IPS-15b (cell line): Measurements from ENCODE around the gene MGMT.

ENCODE experiments used
- H3K27me3 ChIP-seq: one replicate; pipeline ENCODE4 v1.6.1; 2013; ENCODE audit warnings: low read length; ENCODE audit not compliant: control insufficient read depth, insufficient read depth
- H3K36me3 ChIP-seq: one replicate; pipeline ENCODE4 v1.6.1; 2013; ENCODE audit warnings: low read length; ENCODE audit not compliant: control insufficient read depth, insufficient read depth
- H3K4me1 ChIP-seq: one replicate; pipeline ENCODE4 v1.6.1; 2013; ENCODE audit warnings: mild to moderate bottlenecking, low read length; ENCODE audit not compliant: control insufficient read depth, insufficient read depth
- H3K4me3 ChIP-seq: one replicate; pipeline ENCODE4 v1.5.1; 2013; ENCODE audit warnings: low read depth, low read length
- H3K9ac ChIP-seq: one replicate; pipeline ENCODE4 v1.6.1; 2013; ENCODE audit warnings: low read depth, mild to moderate bottlenecking, low read length
- H3K9me3 ChIP-seq: one replicate; pipeline ENCODE4 v1.6.1; 2013; ENCODE audit warnings: mild to moderate bottlenecking, low read length; ENCODE audit not compliant: control insufficient read depth, insufficient read depth

The MGMT gene

DNA sequence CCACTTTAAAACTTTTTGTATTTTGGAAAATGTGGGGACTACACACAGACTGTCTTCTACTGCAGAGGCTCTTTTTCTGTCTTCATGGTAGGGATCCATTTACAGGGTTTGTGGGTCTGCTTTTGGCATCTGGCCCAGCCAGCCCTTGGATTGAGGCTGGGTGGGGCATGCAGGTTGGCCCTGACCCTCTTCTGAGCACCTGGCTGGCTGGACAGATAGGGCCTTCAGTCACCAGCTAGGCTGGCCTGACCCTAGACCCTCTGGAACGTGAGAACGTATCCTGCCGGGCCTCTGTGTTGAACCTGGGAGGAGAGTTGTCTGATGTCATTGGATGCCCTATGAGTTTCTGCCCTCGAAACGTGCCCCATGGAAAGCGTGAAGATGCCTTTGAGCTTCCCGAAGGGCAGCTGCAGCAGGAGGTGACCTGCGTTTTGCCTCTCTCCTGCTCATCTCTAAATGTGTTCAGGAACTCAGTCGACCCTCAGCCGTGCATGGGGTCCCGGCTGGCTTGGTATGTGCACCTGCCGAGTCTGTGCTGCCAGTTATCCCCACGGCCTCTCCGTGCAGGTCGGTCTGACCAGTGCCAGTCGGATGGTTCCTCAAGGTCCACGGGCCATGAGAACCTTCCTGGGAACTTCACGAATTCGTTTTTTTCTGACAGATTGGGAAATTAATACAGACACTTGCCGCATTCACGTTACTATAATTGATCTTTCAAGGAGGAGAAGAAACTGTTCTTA, 74.9 kb downstream of the MGMT start:
- H3K27me3 ChIP-seq = no peaks in the 10 kb centered on the region
- H3K36me3 ChIP-seq = no peaks in the 10 kb centered on the region
- no peak overlapping the region for H3K4me3 ChIP-seq
- no peaks in the 10 kb centered on the region for H3K4me1 ChIP-seq
- H3K9ac ChIP-seq = no peak overlapping the region
- H3K9me3 ChIP-seq = no peaks in the 10 kb centered on the region

DNA sequence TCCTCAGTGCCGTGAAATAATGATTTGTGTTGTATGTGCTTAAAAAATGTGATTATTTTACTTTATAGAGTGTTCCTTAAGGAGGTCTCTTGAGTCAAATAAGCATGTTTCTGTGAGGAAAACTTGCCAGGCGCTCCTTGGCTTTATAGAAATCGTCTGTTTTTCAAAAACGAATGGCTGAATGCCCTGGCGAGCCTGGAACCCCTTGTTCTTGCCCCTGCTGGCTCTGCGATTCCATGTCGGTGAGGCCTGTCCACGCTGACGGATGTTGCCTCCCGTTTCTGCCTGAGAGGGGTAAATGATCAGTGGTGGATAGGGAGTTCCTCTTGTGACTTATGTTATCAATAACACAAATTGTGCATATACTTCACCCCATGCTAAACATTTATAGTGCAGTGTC, 75.5 kb downstream of the MGMT start:
- H3K9ac ChIP-seq = no peak overlapping the region
- no peaks in the 10 kb centered on the region for H3K9me3 ChIP-seq
- H3K4me1 ChIP-seq = no peaks in the 10 kb centered on the region
- no peak overlapping the region for H3K4me3 ChIP-seq
- H3K36me3 ChIP-seq = no peaks in the 10 kb centered on the region
- H3K27me3 ChIP-seq = no peaks in the 10 kb centered on the region

DNA sequence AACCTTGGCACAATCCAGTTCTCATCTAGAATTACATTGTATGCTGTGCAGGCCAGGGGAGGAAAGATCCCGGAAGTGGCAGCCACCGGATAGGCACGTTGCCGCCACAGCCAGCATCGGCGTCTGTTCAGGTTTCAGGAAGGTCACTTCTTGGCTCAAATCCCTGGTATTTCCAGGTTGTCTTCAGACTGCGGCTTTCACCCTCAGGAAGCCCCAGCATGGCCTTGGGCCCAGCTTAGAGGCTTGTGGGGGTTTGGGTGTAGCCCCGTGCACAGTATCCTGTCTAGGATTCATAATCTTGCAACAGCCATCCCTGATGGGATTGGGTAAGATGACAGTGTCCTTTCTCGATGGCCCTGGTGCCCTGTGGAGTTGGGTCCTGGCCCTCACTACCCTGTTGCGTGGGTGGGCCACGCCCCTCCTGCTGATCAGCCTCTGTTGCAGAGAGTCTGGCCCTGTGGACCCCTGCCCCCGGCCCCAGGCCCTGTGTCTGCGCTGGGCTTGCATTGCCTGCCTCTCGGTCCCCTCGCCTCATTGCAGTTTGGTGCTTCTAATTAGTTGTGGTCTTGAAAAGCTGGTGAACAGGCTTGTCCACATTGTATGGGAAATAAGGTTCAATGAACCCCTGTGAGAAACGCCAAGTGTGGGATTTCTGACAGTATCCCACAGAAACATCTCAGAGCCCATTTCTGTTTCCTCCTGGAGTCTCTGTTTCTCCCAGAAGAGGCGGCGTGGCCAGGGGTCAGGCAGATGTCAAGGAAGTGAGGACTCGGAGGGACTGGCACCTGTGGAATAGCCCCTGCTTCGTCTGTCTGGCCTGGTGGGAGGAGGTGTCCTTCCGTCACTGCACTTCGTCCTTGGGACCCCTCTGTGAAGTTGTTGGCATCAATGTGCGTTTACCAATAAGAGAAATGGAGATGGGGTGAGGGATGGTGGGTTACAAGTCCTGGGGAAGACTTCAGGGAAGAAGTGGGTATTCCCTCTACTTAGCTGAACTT, 77.5 kb downstream of the MGMT start:
- no peak overlapping the region for H3K9ac ChIP-seq
- H3K9me3 ChIP-seq = no peaks in the 10 kb centered on the region
- no peak overlapping the region for H3K4me3 ChIP-seq
- no peaks in the 10 kb centered on the region for H3K36me3 ChIP-seq
- H3K4me1 ChIP-seq = no peaks in the 10 kb centered on the region
- no peaks in the 10 kb centered on the region for H3K27me3 ChIP-seq

DNA sequence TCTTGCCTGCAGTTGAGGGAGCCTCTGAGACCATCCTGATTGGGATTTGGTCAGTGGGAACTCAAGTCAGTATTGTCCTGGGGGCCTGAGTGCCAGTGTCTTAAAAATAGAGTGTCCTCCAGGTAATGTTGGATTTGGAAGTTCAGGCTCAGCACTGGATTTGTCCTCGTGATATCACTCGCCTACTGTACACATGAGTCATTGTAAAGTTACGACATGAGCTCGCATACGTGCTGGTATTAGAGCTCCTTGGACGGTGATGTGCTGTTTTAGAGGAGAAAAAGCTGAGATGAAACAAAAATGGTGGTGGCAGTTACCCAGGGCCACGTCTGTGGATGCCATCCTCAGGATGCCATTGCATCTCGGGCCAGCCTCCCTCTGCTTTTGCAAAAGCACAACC, 78.2 kb downstream of the MGMT start:
- H3K36me3 ChIP-seq = no peaks in the 10 kb centered on the region
- no peaks in the 10 kb centered on the region for H3K27me3 ChIP-seq
- no peak overlapping the region for H3K9ac ChIP-seq
- H3K9me3 ChIP-seq = no peaks in the 10 kb centered on the region
- H3K4me3 ChIP-seq = no peak overlapping the region
- no peaks in the 10 kb centered on the region for H3K4me1 ChIP-seq

DNA sequence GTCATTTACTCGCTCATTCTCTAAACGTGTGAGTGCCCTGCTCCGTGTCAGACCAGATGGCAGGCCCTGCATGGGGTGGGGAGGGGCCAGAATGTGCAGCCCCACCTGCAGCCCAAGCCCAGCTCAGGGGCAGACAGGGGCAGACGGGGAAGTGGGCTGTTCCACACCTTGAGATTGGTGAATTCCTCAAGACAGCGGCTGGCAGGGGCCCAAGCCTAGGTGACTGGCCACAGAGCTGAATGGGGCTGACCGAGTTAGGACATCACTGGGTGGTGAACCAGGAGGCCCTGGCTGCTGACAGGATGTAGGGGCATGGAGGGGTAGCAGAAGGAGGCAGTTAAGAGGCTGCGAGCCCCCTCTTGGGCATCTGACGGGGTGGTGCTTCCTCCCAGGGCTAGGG, 79.1 kb downstream of the MGMT start:
- Histone ChIP-seq H3K4me1 (no peaks in the 10 kb centered on the region), H3K9ac (no peak overlapping the region), H3K27me3 (no peaks in the 10 kb centered on the region), H3K4me3 (no peak overlapping the region), H3K9me3 (no peaks in the 10 kb centered on the region), H3K36me3 (no peaks in the 10 kb centered on the region)

DNA sequence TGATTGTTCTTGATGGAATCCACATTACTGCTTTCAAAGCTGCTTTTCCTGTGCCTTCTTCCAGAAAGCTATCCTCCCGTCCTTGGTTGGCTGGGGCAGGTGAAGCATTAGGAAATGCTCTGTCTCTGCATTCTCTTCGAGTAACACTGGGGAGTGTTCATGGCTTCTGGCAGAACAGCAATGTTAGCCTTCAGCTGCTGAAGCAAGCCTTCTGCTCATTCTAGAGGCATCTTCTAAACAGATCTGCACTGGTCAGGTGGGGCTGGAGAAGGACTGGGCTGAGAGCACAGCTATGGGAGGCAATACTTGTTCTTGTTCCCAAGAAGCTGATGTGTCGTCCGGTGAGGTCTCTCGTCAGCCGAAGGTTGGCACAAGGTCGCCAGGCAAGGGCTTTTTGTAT, 80.6 kb downstream of the MGMT start:
- Histone ChIP-seq H3K4me1 (no peaks in the 10 kb centered on the region), H3K27me3 (no peaks in the 10 kb centered on the region), H3K9ac (no peak overlapping the region), H3K36me3 (no peaks in the 10 kb centered on the region), H3K9me3 (no peaks in the 10 kb centered on the region), H3K4me3 (no peak overlapping the region)

DNA sequence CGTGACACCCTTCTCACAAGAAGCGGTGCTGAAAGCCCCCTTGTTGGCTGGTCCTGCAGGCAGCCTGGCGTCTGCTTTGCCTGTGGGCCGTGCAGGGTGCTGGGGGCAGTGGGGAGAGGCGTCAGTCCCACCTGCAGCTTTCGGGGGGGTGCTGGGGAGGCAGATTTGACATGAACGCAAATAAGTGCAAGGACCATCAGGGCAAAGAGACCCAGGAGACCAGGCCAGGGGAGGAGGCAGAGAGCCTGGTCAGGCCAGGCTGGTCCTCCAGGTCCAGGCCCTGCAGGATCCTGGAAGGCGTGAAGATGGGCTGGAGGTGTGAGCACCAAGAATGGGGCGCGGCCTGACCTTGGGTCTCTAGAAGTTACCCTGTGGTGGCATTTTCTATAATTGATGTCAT, 81.6 kb downstream of the MGMT start:
- Histone ChIP-seq H3K36me3 (no peaks in the 10 kb centered on the region), H3K9me3 (no peaks in the 10 kb centered on the region), H3K9ac (no peak overlapping the region), H3K4me1 (no peaks in the 10 kb centered on the region), H3K4me3 (no peak overlapping the region), H3K27me3 (no peaks in the 10 kb centered on the region)

DNA sequence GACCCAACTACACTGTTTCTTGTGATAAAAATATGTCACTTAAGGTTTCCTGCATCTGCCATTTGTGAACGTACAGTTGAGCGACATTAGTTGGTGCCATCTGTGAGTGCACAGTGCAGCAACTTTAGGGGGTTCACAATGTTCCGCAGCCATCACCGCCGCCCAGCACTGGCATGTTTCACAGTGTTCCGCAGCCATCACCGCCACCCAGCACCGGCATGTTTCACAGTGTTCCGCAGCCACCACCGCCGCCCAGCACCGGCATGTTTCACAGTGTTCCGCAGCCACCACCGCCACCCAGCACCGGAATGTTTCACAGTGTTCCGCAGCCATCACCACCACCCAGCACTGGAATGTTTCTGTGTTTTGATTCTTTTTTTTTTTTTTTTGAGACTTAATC, 83.0 kb downstream of the MGMT start:
- Histone ChIP-seq H3K27me3 (no peaks in the 10 kb centered on the region), H3K36me3 (no peaks in the 10 kb centered on the region), H3K9me3 (no peaks in the 10 kb centered on the region), H3K9ac (no peak overlapping the region), H3K4me1 (no peaks in the 10 kb centered on the region), H3K4me3 (no peak overlapping the region)

DNA sequence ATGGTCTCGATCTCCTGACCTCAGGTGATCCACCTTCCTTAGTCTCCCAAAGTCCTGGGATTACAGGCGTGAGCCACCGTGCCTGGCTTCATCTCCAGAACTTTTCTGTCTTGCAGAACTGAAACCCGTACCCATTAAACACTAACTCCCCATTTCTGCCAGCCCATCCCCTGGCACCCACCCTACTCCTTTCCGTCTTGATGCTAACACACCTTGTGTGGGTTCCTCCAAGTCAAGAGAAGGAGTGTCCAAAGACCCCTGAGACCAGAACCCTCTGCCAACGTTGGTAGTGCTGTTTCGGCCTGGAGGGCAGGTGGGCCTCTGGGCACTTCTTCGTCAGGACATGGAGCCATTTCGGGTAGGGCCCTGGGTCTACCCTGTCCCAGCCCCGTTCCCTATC, 83.6 kb downstream of the MGMT start:
- Histone ChIP-seq H3K4me1 (no peaks in the 10 kb centered on the region), H3K9ac (no peak overlapping the region), H3K9me3 (no peaks in the 10 kb centered on the region), H3K27me3 (no peaks in the 10 kb centered on the region), H3K36me3 (no peaks in the 10 kb centered on the region), H3K4me3 (no peak overlapping the region)

DNA sequence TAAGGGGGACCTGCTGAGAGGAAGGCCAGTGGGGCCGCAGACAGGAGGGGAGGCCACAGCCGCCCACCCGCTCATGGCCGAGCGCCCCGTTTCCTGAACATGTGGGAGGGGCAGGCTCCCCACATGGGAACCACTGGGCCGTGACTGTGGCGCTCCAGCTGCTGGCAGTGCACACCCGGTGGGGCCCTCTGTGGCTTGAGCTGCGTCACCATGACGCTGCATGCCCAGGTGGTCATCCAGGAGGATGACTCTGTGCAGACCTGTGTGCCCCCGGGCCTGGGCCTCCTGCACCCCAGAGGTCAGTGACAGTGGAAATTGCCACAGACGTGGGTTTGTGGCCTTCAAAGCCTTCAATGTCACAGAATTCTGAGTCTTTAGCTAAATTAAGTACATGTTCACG, 85.1 kb downstream of the MGMT start:
- no peaks in the 10 kb centered on the region for H3K4me1 ChIP-seq
- no peaks in the 10 kb centered on the region for H3K27me3 ChIP-seq
- no peaks in the 10 kb centered on the region for H3K9me3 ChIP-seq
- no peaks in the 10 kb centered on the region for H3K36me3 ChIP-seq
- no peak overlapping the region for H3K9ac ChIP-seq
- no peak overlapping the region for H3K4me3 ChIP-seq

DNA sequence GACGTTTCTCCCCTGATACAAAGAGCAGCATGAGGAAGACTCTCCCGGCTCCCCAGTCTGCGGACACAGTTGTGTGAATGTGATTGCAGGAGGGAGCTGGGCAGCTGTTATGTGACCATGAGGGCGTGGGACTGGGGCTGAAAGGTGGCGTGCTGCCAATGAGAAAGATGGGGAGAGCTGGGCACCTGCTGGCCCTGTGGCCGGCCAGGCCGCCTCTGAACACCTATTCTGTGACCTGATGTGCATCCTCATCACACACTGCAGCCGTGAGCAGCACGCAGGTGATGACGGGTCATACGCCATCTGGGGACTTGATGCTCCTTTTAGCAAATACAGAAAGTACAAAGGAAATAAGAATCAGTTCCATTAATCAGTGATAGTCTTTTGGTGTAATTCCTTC, 86.9 kb downstream of the MGMT start:
- no peaks in the 10 kb centered on the region for H3K4me1 ChIP-seq
- no peaks in the 10 kb centered on the region for H3K27me3 ChIP-seq
- no peaks in the 10 kb centered on the region for H3K9me3 ChIP-seq
- H3K36me3 ChIP-seq = no peaks in the 10 kb centered on the region
- no peak overlapping the region for H3K9ac ChIP-seq
- H3K4me3 ChIP-seq = no peak overlapping the region

DNA sequence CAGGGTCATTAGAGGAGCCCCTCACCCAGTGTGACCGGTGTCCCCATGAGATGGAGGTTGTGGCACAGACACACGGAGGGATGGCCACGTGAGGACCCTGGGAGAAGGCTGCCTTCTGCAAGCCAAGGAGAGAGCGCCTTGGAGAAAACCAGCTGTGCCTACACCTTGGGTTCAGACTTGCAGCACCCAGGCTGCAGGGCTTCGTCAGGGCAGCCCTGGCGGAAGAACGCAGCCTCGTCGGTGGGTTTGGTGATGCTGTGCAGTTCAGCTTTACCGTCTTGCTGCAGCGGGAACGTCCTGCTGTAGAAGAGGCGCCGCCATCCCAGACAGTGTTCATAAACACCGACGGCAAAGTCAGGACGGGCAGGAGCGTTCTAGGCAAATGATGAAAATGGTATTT, 89.3 kb downstream of the MGMT start:
- no peak overlapping the region for H3K4me3 ChIP-seq
- H3K36me3 ChIP-seq = no peaks in the 10 kb centered on the region
- H3K27me3 ChIP-seq = no peaks in the 10 kb centered on the region
- no peaks in the 10 kb centered on the region for H3K9me3 ChIP-seq
- no peaks in the 10 kb centered on the region for H3K4me1 ChIP-seq
- H3K9ac ChIP-seq = no peak overlapping the region
